OCI-LY1 (cell line): Measurements from ENCODE around the gene DENND1A.
"Not testable (repeated sequence)": the region's sequence is repeated elsewhere in the genome, so short reads cannot be mapped to it uniquely, and the experiment has no call there.

ENCODE experiments used
- CTCF ChIP-seq: fragments of 200-600 bp; sonication (generic), shearing (Covaris generic); IDR thresholded peaks from 2 replicates; pipeline ENCODE4 v1.5.1; 2017; ENCODE audit warnings: mild to moderate bottlenecking, antibody characterized with exemption, low read length, moderate library complexity, mixed read lengths
- EZH2 ChIP-seq: fragments of 200-600 bp; sonication (generic), shearing (Covaris generic); IDR thresholded peaks from 2 replicates; pipeline ENCODE4 v1.8.0; 2017; ENCODE audit warnings: borderline replicate concordance, mixed run types, mild to moderate bottlenecking, antibody characterized with exemption, low read length, moderate library complexity, mixed read lengths

- not testable (repeated sequence) for TF ChIP-seq CTCF, EZH2
Observed at GRCh38 chr9:123636805-123637204, 293.1 kb downstream of the DENND1A start.
